T follicular helper cell (primary cell): Measurements from ENCODE around the gene PLPPR3.

Source experiments
- DNase-seq: peaks from one replicate; pipeline ENCODE4 v3.0.0-alpha.2; 2020; ENCODE audit warnings: low read depth

The PLPPR3 gene

DNA sequence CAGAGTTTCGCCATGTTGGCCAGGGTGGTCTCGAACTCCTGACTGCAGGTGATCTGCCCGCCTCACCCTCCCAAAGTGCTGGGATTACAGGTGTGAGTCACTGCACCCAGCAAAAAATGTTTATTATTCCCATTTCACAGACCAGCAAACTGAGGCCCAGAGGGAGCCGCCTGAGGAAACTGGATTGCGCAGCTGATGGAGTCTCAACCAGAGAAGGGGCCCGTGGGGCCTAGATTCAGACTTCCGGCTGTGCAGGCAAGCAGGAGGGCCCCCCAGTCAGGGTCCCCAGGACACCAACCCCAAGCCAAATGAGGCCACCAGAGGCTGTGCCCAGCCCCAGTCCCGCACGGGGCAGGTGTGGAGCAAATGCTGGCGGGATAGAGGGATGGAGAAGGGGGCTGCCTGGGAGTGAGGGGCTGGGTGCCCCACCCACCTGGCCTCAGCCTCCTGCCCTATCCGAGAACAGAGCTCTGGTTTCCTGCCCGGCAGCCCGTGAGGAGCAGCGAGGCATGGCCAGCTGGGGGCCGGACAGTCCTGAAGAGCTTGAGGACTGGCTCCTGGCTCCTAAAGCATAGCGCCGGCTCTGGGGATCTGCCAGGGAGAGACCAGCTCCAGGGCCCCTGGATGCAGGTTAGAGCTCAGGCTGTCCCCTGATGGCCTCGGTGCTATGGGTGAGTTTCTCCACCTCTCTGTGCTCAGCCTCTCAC, 48.9 kb downstream of the PLPPR3 start:
- no peak for DNase-seq

DNA sequence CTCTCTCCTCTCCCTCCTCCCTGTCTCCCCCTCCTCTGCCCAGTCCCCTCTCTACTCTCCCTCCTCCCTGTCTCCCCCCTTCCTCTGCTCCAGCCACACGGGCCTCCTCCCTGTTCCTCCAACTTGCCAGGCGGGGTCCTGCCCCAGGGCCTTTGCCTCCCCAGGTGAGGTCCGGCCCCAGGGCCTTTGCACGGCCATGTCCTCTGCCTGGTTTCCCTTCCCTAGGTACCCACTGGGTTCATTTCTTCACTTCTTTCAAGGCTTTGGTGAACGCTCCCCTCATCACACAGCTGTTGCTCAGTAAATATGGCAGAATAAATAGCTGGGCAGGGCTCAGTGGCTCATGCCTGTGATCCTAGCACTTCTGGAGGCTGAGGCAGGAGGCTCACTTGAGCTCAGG, 49.7 kb downstream of the PLPPR3 start:
- no peak for DNase-seq

DNA sequence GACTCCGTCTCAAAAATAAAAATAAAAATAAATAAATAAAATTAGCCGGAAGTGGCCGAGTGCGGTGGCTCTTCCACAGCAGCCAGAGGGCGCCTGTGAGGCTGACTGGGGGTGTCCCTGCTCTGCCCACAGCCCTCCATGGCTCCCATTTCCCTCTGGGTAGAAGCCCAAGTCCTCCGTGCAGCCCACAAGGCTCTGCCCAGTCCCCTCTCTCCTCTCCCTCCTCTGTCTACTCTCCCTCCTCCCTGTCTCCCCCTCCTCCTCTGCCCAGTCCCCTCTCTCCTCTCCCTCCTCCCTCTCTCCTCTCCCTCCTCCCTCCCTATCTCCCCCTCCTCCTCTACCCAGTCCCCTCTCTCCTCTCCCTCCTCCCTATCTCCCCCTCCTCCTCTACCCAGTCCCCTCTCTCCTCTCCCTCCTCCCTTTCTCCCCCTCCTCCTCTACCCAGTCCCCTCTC, 50.4 kb downstream of the PLPPR3 start:
- no peak for DNase-seq

DNA sequence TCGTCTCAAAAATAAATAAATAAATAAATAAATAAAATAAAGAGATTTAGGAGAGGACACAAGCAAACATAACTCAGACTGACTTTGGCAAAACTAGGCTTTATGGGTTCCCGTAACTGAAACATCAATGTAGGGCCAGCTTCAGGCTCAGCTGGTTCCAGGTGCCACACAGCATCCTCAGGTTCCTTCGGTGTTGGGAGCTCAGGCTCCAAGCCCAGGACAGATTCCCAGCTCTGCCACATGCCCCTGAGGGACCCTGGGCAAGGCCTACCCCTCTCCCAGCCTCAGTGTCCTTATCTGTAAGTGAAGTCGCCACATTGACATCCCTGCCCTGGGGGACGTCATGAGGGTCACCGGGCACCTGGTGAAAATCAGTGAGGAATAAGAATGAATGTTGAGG, 52.1 kb downstream of the PLPPR3 start:
- DNase-seq: no peak

DNA sequence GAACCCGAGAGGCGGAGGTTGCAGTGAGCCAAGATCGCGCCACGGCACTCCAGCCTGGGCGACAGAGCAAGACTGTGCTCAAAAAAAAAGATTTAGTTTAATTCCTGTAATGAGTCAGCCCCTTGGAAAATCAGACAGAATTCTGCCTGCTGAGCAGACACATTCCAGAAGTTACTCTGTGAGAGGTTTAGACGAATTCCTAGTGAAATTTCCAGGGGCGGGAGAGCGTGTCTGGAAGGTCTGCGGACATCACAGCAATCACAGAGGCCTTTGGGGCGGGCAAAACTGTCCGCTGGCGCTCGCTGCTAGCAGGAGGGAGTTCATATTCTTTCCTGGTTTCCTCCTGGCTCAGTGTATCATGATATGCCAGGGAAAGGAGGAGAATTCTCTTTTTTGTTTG, 53.3 kb downstream of the PLPPR3 start:
- no peak for DNase-seq

DNA sequence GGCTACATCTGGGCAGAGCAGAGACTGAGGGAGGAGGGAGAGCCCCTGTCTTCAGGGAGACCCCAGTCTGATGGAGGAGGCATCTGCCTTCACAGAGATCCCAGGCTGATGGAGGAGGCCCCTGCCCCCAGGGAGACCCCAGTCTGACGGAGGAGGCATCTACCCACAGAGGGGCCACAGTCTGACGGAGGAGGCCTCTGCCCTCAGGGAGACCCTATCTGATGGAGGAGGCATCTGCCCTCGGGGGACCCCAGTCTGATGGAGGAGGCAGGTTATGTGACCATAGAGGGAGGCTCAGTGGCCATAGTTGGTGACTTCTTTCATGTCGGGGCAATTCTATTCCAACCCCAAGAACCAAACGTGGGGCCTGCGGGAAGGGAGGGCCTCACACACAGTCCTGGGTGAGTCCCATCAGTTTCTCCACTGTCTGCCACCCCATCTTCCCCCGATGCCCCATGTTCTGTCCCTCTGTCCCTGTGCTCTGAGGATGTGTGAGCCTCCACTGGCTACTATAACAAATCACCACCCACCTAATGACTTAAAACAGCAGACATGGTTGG, 56.5 kb downstream of the PLPPR3 start:
- DNase-seq: no peak

DNA sequence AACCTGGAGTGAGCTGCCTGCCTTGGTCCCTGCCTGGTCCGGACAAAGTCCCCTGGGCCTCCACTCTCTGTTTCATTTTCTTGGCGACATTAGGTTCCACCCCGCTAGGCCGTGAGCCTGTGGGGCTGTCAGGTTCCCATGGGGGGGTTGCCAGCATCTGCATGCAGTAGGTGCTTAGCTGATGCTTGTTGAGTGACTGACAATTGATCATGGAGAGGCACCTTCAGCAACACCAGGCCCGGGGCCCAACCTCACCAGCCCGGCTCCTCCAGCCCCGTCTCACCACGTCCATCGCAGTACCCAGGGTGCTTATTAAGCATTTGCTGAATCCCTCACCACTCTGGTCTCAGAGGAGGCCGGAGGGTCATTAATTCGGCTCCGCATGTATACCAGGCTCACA, 57.5 kb downstream of the PLPPR3 start:
- no peak for DNase-seq

DNA sequence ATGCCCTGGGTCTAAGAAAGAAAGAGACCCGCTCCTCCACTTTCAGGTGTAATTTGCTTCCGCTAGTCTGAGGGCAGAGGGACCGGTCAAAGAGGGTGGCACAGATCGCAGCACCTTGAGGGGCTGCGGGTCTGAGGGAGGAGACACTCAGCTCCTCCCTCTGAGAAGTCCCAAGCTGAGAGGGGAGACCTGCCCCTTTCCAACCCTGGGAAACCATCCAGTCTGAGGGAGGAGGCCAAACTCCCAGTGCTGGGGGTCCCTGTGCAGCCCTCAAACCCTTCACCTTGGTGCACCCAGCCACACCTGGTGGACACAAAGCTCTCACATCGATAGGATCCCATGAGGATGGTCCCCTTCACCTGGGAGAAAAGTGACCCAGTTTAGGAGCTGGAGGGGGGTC, 57.9 kb downstream of the PLPPR3 start:
- DNase-seq: no peak

DNA sequence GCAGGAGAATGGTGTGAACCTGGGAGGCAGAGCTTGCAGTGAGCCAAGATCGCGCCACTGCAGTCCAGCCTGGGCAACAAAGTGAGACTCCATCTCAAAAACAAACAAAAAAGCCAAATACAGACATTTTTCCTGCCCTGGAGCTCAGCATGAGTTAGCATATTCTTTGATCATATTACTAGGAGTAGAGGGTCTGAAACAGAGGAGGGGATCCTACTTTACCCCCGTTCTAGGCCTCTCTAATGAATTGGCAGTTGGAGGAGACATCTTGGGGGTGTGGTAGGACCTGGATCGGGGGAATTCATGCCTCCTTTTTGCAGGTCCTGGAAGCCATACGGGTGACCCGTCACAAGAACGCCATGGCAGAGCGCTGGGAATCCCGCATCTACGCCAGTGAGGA, 58.6 kb downstream of the PLPPR3 start:
- DNase-seq: no peak
